Transverse colon (tissue), 4 donors: ENCODE data around the gene CARS2.

ENCODE experiments used
- CTCF ChIP-seq, 5 experiments: fragments of 200-600 bp in 3 of 5; fragments of 450-650 bp in 2 of 5; sonication (generic) in 3 of 5; IDR thresholded peaks; 1 replicate in 2 of 5; 2 replicates in 3 of 5; pipeline ENCODE4 v1.5.1; 2016 to 2017; ENCODE audit warnings: antibody characterized with exemption in 5 of 5, inconsistent platforms in 3 of 5, mild to moderate bottlenecking in 2 of 5, moderate library complexity in 1 of 5
- EP300 ChIP-seq: sonication (generic); formaldehyde crosslinking; IDR thresholded peaks from one replicate; pipeline ENCODE4 v1.6.1; 2017; ENCODE audit warnings: antibody characterized with exemption, low read depth
- POLR2A ChIP-seq: fragments of 450-650 bp; IDR thresholded peaks from one replicate; pipeline ENCODE4 v1.6.1; 2016; ENCODE audit warnings: antibody characterized with exemption, mild to moderate bottlenecking, moderate library complexity
- POLR2AphosphoS5 ChIP-seq, 3 donors: sonication (generic); formaldehyde crosslinking; IDR thresholded peaks; one replicate each; pipeline ENCODE4 v1.6.1; 2016; ENCODE audit warnings: antibody characterized with exemption in 3 of 3

- TF ChIP-seq POLR2A: no peak
- no peak for TF ChIP-seq CTCF (IDR thresholded peaks at IDR 0.05)
- no peak for TF ChIP-seq POLR2AphosphoS5 (IDR thresholded peaks at IDR 0.05)
- no peak for TF ChIP-seq EP300
These were observed 55.5 kb downstream of the CARS2 start for GRCh38 chr13:110650436-110650835.
